ENCODE data around the gene UNK. TPM values are rescaled to one million over a fixed set of nuclear protein-coding genes. Genes with fewer than 3 reads are reported as not detected.

Gene UNK
- total and polyA plus RNA-seq, 11 donors = 11.3 to 27.5 (median 16.3) TPM

GRCh38 chr17:75845933-75846691 lies 61.5 kb downstream of the UNK start:
- 58 to 65% (median 63%) methylated on average over 22 of the region's 22 CpGs for WGBS, 4 donors

DNA sequence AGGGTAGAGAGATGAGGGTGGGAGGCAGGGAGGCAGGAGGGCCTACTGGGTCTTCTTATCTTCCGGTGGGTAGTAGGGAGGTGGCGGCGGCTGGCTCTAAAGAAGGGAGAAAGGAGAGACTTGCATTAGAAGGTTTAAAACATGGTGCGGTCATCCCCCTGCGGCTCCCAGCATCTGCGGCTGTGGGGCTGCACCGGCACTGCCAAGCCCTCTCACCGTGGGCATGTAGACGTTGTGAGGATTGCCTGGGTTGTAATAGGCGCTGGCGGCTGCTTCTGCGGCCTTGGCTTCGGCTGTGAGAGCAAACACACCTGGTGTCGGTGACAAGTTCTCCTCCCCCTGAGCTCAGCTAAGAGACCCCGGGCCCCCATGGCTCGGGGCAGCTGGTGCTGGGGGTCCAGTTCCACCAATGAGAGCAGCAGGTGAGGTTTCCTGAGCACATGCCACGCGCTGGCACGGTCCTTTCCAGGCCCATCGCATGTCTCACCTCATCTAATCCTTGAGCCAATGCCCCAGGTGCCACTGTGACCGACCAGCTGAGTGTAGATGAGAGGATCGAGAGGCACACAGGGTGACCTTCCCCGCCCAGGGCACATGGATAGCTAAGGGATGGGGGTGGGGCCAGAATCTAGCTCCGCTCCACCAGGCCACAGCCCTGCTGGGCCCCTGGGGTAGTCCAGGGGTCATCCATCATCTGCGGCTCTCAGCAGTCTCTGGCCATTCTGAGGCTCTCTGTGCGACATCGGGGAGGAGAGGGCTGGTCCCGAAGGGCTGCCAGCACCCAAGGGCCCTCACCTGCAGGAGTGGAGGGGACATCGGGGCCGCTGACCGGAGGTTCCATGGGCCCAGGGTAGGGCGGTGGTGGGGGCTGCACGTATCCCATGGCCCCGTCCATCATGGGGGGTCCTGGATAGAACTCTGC lies 62.3 kb downstream of the UNK start:
- DNase-seq = no peak
- Histone ChIP-seq H3K9me3 (no peaks in the 10 kb centered on the region), H3K4me3 (no peak overlapping the region), H3K36me3 (peaks cover 3 to 71% (median 65%) of the 10 kb centered on the region in 9 donors), H3K27ac (peak overlapping the region in 11 of 12 donors; percentile 56 to 99 (median 88)), H3K4me1 (peaks cover 36 to 90% (median 75%) of the 10 kb centered on the region in 12 donors), H3K27me3 (no peaks in the 10 kb centered on the region)
- no peak for ATAC-seq
- TF ChIP-seq POLR2A (IDR thresholded peaks at IDR 0.05) = no peak
- TF ChIP-seq, protein P1, sequence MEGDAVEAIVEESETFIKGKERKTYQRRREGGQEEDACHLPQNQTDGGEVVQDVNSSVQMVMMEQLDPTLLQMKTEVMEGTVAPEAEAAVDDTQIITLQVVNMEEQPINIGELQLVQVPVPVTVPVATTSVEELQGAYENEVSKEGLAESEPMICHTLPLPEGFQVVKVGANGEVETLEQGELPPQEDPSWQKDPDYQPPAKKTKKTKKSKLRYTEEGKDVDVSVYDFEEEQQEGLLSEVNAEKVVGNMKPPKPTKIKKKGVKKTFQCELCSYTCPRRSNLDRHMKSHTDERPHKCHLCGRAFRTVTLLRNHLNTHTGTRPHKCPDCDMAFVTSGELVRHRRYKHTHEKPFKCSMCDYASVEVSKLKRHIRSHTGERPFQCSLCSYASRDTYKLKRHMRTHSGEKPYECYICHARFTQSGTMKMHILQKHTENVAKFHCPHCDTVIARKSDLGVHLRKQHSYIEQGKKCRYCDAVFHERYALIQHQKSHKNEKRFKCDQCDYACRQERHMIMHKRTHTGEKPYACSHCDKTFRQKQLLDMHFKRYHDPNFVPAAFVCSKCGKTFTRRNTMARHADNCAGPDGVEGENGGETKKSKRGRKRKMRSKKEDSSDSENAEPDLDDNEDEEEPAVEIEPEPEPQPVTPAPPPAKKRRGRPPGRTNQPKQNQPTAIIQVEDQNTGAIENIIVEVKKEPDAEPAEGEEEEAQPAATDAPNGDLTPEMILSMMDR (IDR thresholded peaks at IDR 0.05) = no peak
- intact Hi-C loops (cut with DNase I) = loop anchor here in 3 of 10 donors (5.0 to 10.0 kb wide), 2 partner anchors 48 to 70 kb away; partner anchors contain the start of gene TRIM65 (in 1 of the 3)
- 79 to 85% (median 84%) methylated on average over 17 to 34 of the region's 34 CpGs for WGBS, 4 donors

More at GRCh38 chr17:75845933-75846691, 61.5 kb downstream of the UNK start:
- peak in 2 of 4 donors; percentile 1 to 6 for ATAC-seq
- intact Hi-C loops (cut with DNase I) = loop anchor here in 4 of 10 donors (1.0 to 10.0 kb wide), 3 partner anchors 30 to 69 kb away; partner anchors contain the start of gene TRIM65 (in 1 of the 4)
- Histone ChIP-seq H3K27me3 (no peaks in the 10 kb centered on the region), H3K27ac (peak overlapping the region; percentile 56 to 99 (median 84)), H3K9me3 (no peaks in the 10 kb centered on the region), H3K4me3 (no peak overlapping the region), H3K36me3 (peaks cover 3 to 62% (median 56%) of the 10 kb centered on the region in 9 donors), H3K4me1 (peaks cover 36 to 82% (median 67%) of the 10 kb centered on the region in 12 donors)
- peak in 1 of 5 donors; percentile 53 for DNase-seq
- no peak for TF ChIP-seq POLR2A (IDR thresholded peaks at IDR 0.05)
- TF ChIP-seq, protein P1 (IDR thresholded peaks at IDR 0.05) = no peak

GRCh38 chr17:75847614-75848522 lies 63.3 kb downstream of the UNK start:
- Histone ChIP-seq H3K4me1 (peaks cover 36 to 93% (median 81%) of the 10 kb centered on the region in 12 donors), H3K27me3 (no peaks in the 10 kb centered on the region), H3K36me3 (peaks cover 3 to 74% (median 73%) of the 10 kb centered on the region in 9 donors), H3K9me3 (no peaks in the 10 kb centered on the region), H3K4me3 (no peak overlapping the region), H3K27ac (peak overlapping the region; percentile 3 to 99 (median 87))
- no peak for DNase-seq
- no peak for ATAC-seq
- intact Hi-C loops (cut with DNase I) = loop anchor here in 4 of 10 donors (2.0 to 10.0 kb wide), 3 partner anchors 47 to 71 kb away; partner anchors contain the start of gene TRIM65 (in 1 of the 4)
- TF ChIP-seq, protein P1 (IDR thresholded peaks at IDR 0.05) = no peak
- no peak for TF ChIP-seq POLR2A (IDR thresholded peaks at IDR 0.05)
- 84 to 86% (median 84%) methylated on average over 24 to 25 of the region's 25 CpGs for WGBS, 4 donors

Data from heart left ventricle (tissue), 16 donors.